22Rv1 (cell line): ENCODE data around the gene PXDN.

Experiments used
- ZFX ChIP-seq: fragments of 450-650 bp; IDR thresholded peaks from 2 replicates; pipeline ENCODE4 v1.6.1; 2017; ENCODE audit warnings: antibody characterized with exemption, borderline replicate concordance
- TF ChIP-seq, protein P1 (sequence below): fragments of 450-650 bp; IDR thresholded peaks from 2 replicates; pipeline ENCODE4 v1.5.1; 2017; ENCODE audit warnings: mild to moderate bottlenecking

- TF ChIP-seq, protein P1, sequence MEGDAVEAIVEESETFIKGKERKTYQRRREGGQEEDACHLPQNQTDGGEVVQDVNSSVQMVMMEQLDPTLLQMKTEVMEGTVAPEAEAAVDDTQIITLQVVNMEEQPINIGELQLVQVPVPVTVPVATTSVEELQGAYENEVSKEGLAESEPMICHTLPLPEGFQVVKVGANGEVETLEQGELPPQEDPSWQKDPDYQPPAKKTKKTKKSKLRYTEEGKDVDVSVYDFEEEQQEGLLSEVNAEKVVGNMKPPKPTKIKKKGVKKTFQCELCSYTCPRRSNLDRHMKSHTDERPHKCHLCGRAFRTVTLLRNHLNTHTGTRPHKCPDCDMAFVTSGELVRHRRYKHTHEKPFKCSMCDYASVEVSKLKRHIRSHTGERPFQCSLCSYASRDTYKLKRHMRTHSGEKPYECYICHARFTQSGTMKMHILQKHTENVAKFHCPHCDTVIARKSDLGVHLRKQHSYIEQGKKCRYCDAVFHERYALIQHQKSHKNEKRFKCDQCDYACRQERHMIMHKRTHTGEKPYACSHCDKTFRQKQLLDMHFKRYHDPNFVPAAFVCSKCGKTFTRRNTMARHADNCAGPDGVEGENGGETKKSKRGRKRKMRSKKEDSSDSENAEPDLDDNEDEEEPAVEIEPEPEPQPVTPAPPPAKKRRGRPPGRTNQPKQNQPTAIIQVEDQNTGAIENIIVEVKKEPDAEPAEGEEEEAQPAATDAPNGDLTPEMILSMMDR = no peak
- no peak for TF ChIP-seq ZFX
Measured at GRCh38 chr2:1594373-1595171, 149.7 kb downstream of the PXDN start.
